GM10847 (cell line): ENCODE measurements around the gene GRM4.

Source experiments
- POLR2A ChIP-seq: IDR thresholded peaks from 2 replicates; pipeline ENCODE4 v1.6.1; 2011; ENCODE audit not compliant: insufficient read length; ENCODE audit errors: extremely low read depth

The GRM4 gene

DNA sequence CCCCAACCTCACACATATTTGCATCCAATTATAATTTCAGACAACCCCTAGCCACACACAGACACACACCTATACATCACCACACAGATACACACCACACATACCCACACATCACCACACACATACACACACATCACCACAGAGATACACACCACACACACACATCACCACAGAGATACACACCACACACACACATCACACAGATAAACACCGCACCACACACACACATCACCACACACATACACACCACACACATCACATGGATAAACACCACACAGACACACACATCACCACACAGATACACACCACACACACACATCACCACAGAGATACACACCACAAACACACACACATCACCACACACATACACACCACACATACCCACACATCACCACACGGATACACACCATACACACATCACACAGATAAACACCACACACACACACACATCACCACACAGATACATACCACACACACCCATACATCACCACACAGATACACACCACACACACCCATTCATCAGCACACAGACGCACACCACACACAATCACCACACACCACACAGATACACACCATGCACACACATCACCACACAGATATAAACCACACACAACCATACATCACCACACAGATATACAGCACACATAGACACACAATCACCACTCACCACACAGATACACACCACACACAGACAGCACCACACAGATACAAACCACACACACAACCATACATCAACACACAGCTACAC, 74.6 kb downstream of the GRM4 start:
- TF ChIP-seq POLR2A, result no peak

DNA sequence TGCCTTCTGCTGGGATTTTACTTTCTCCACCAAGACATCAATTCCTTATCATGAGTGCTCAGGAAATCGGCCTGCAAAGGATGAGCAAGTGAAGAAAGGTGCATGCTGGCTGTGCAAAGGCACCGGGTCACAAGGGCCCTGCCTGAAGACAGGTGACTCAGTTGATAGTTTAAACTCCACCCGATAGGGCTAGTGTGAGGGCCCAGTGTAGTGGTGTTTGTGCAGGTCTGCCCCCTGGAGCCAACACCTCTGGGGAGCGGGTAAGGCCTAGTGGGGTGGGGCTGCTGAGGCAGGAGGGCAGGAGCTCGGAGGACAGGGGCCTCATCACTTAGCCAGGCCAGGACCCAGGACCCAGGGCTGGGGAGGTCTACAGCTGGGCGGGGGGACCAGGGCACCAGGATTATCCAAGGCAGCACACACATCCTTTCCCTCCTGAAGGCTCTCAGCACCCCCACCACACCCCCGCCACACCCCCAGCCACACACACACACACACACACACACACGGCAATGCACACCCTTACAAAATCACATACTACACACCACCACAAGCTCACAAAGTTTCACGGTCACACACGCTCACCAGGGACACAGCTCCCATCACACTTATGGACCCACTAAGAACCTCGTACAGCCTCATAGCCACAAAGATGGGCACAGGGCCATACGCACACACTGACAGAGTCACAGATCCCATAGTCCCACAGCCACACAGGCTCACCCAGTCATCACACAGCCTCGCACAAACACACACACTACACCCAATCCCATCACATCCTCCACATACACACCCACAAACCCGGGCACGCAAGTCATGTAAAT, 75.4 kb downstream of the GRM4 start:
- no peak for TF ChIP-seq POLR2A

DNA sequence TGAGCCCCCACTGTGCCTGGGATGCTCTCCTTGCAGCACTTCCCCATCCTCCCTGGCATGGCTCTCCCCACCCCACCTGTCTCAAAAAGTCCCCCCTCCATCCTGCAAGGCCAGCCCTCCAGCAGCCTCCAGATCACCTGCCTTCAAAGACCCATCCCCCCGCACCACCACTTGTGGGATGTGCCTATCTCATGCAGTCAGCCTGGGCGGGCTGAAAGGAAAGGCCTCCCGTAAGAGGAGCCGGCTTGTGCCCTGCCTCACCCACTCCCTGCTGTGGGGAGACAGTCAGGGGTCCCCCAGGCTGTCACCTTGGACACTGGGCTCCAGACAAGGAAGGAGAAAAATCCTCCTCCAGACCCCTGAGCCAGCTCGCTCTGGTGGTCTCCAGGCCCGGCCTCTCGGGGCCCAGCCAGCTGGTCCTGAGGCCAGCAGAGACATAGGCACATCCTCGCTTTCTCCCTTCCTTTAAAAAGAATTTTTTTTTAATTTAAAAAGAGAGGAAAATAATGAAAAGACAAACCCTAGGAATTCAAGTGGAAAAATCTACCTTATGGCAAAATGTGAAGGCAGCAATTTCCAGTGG, 77.3 kb downstream of the GRM4 start:
- no peak for TF ChIP-seq POLR2A

DNA sequence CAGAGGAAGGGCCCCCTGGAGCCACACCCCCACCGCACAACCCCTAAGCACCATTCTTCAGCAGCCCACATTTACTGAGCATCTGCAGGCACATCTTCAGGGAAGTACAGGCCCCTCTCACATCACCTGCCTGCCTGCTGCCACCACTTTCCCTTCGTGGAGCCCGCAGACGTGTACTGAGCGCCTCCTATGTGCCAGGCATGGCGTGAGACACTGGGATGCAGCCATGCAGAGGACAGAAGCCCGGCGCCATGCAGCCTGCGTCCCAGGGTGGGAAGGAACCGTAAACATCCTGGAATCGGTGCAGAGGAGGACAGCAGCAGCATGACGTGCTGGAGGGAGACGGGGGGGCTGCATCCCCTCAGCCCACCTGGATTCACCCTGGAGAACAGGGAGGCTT, 78.1 kb downstream of the GRM4 start:
- TF ChIP-seq POLR2A, result no peak

DNA sequence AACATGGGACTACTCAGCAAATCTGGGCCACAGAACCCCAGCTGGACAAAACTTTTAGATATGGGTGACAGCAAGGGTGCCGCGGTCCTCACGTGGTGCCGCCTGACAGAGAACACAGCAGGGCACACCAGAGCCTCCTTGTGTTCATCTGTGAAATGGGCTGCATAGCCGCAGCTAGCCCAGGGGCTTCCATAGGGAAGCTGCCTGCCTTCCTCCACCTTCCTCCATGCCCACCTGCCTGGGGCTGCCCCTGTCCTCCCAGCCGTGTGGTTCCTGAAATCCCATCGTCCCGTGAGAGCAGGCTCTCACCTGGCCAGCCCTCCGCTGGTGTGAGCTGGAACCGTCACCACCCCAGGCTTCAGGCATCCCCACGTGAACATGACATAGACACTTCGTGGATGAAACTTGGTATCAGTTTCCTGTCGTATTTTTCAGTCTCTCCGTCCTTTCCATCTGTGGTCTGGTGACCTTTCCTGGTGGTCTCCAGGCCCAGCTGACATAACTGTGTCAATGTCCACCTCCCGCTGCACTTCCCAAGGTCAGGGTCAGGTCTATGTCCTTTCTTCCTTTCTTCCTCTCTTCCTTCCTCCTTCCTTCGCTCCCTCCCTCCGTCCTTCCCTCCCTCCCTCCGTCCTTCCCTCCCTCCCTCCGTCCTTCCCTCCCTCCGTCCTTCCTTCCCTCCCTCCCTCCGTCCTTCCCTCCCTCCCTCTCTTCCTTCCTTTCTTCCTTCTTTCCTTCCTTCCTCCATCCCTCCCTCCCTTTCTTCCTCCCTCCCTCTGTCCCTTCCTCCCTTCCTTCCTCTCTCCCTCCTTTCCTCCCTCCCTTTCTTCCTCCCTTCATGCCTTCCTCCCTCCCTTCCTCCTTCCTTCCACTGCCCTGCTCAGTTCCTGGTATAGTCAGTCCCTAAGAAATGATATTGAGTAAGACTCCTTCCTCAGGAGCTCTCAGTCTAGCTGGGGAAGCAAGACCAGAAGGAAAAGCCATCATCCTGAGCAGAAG, 78.8 kb downstream of the GRM4 start:
- no peak for TF ChIP-seq POLR2A

DNA sequence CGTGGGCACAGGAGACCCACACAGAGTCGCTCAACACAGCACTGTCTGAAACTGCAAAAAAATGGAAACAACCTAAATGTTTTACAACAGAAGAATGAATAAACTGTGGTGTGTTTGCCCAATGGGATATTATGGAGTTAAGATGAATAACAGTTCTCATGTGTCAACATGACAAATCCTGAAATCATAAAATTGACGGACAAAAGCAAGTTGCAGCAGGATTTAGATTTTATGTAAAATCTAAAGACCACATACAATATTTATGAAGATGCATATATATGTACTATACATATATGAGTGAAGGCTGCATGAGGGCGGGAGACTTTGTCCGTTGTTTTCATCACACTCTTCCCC, 79.7 kb downstream of the GRM4 start:
- no peak for TF ChIP-seq POLR2A

DNA sequence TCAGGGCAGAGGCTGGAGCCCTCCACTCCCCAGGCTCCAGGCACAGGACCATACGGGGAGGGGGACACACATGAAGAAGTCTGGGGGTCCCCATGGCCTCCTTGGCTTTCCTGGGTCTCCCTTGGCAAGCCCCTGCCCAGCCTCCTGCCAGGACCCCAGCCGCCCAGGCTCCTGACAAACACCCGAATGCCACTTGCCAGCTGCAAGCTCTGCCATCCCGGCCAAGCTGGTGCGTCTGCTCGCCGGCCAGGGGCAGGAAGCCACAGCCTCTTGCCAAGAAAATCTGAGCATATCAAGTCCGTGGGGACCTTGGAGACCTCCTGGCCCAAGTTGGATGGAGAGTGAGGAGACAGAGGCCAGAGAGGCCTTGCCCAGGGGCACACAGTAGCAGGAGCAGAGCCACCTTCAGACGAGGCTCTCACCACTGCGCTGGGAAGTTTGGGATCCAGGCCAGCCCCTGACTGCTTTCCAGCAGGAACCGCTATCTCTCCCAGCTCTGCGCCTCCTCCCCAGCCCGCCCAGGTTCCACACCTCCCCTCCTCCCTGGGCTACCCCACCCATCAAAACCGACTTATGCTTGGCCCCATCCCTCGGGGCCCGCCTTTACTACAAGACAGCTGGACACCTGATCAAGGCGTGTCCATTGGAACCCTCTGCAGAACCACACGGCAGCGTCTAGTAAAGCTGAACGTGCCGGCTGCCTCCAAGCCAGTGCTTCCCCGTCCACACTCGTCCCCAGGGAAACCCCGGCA, 80.2 kb downstream of the GRM4 start:
- TF ChIP-seq POLR2A, result no peak

DNA sequence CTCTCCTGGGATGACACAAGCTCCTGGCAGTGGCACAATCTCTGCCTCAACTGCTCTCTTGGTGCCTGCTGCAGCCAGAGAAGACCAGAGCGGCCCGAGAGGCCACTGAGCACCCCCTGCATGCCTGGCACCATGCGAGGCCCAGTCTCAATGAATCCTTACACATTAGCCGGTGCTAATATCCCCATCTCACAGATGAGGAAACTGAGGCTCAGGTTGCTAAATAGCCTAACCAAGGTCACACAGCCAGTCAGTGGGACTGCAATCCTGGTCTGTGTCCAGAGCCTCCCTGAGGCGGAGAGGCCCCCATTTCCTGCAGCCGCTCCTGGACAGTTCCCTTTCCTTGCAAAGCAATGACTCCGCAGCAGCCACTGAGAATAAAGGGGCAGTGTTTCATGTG, 81.2 kb downstream of the GRM4 start:
- no peak for TF ChIP-seq POLR2A

DNA sequence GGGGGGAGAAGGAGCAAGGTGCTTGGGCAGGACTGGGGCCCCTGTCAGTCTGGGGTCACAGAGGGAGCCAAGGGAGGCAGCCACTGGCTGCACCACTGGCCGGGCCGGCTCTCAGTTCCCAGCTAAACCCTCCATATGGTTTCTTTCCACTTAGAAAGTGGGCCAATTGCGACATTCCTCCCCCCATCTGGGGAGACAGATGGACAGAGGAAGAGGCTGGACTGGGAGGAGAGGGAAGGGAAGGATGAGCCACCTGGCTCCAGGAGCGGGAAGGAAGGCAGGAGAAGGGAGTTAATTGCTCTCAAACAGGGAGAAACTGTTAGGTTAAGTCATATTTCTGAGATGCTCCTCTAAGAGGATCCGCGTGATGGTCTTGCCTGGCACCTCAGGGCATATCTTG, 82.2 kb downstream of the GRM4 start:
- TF ChIP-seq POLR2A, result no peak

DNA sequence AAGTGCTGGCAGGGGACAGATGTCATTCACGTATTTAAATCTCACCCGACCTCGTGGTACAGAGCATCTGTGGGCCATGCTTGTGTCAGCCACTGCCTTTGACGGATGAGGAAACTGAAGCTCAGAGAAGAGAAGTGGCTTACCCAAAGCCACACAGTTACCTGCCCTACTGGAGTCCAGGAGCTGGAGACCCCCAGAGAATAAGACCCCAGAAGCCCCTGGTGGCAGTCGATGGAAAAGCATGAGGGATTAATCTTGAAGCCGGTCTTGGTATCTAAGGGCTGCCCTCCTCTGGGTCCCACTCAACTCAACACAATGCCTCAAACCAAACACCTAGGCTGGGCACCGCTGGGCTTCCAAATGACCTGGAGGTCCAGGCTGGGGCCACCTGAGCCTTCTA, 83.1 kb downstream of the GRM4 start:
- no peak for TF ChIP-seq POLR2A

DNA sequence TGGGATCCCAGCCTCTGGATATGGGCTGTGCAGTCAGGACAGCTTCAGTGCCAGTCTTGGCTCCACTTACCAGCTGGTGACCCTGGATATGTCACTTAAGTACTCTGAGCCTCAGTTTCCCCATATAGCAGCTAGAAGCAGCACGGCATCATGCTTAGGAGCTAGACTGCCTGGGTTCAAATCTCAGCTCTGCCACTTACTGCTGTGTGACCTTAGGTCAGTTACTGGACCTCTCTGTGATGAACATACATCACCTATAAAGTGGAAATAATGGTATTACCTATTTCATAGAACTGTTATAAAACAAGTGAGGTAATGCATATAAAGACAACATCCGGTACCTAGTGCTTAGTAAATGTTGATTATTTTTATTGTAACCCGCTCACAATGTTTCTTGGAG, 83.7 kb downstream of the GRM4 start:
- TF ChIP-seq POLR2A, result no peak

DNA sequence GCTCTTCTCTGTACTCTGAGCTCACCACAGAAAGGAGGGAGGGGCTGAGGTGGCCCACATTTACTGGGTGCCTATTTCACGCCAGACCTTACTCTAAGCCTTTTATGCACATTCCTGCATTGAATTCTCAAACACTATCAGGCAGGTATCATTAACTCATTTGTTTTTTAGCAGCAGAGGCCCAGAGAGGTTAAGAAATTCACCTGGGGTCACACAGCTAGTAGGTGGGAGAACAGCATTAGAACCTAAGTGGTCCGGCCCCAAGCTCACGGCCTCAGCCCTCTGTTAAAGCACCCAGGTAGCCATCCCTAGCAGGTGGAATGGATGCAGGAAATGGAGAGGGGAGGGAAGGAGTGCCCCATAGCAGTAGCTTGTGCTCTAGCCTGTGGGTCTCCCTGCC, 84.5 kb downstream of the GRM4 start:
- no peak for TF ChIP-seq POLR2A

DNA sequence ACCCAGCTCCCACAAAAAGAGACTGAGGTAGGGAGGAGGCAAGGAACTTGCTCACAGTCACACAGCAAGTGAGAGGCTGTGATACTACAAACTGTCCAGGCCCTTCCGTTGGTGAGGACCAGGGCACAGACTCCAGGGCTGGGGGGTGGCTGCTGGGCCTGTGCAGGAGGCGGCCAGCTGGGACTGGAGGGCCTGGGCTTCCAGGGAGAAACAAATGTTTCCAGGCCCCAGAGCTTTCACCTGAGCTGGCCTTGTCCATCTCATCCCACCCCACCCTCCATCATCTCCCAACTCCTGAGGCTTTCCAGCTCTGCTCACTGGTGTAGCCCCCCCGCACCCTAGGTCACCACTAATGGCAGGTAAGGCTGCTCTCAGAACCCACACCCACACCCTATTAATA, 86.0 kb downstream of the GRM4 start:
- no peak for TF ChIP-seq POLR2A

DNA sequence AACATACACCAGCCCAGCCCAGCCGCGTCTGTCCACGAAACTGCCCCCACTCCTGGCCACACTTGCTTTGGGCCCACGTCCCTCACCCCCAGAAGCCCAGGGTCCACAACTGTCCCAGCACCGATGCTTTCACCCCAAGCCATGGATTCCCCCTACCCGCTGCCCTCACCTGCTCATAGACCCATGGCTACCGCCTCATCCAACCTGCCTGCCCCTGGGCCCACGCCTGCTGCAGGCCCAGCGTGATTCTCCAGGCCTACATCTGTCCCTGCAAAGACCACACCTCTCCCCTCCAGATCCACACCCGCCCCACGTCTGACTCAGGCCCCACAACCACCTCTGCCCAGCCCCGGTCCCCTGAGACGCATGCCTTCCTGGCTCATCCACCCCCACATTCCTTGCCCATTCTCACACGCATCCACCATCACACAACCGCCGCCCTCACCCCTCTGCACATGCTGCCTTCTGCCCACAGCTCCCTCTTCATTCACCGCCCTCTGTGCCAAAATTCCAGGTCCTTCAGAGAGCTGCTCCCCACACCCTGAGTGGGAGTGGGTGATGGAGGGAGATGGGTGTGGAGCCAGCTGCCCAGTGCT, 86.7 kb downstream of the GRM4 start:
- no peak for TF ChIP-seq POLR2A
